Lung microvascular endothelial cell (primary cell): ENCODE measurements around the gene PPP1R12A. TPM values are rescaled to one million over a fixed set of nuclear protein-coding genes. Genes with fewer than 3 reads are reported as not detected.
A peak's percentile ranks its signal among the peaks of the same experiment; 100 is the strongest.

Source experiments
- DNase-seq, 2 donors: peaks; one replicate each; pipeline versions ENCODE4 v3.0.0 to v3.0.0-alpha.2; 2010; ENCODE audit warnings: low read depth in 2 of 2
- total RNA-seq: library from RNA; depleted of rRNA; stranded (reverse); fragments of >200 nt; gene quantifications from 2 replicates; pipeline ENCODE4 v1.2.1, GENCODE V29; 2014

The PPP1R12A gene
- total RNA-seq, 1 donor from 2014 or later: 66.9 TPM

GRCh38 chr12:79842630-79843029 lies 92.3 kb downstream of the PPP1R12A start:
- no peak for DNase-seq

- no peak for DNase-seq
Measured at GRCh38 chr12:79841878-79842265, 93.0 kb downstream of the PPP1R12A start.

- peak; percentile 46 to 85 for DNase-seq
Measured at GRCh38 chr12:79841248-79841877, 93.5 kb downstream of the PPP1R12A start.

GRCh38 chr12:79838359-79838758 lies 96.5 kb downstream of the PPP1R12A start:
- DNase-seq: no peak

GRCh38 chr12:79837575-79837974 lies 97.3 kb downstream of the PPP1R12A start:
- DNase-seq: no peak

- DNase-seq: no peak
Measured at GRCh38 chr12:79835377-79835843, 99.5 kb downstream of the PPP1R12A start.

GRCh38 chr12:79834712-79835376 lies 100.1 kb downstream of the PPP1R12A start:
- no peak for DNase-seq

- no peak for DNase-seq
Measured at GRCh38 chr12:79830440-79830839, 104.5 kb downstream of the PPP1R12A start.

GRCh38 chr12:79828924-79829323 lies 106.0 kb downstream of the PPP1R12A start:
- DNase-seq: no peak

GRCh38 chr12:79827484-79827883 lies 107.4 kb downstream of the PPP1R12A start:
- DNase-seq: no peak

- no peak for DNase-seq
Measured at GRCh38 chr12:79826267-79827128, 108.4 kb downstream of the PPP1R12A start.

GRCh38 chr12:79822475-79822874 lies 112.4 kb downstream of the PPP1R12A start:
- DNase-seq: no peak

GRCh38 chr12:79818856-79819255 lies 116.0 kb downstream of the PPP1R12A start:
- DNase-seq: peak; percentile 24 to 58

GRCh38 chr12:79784366-79785065 lies 150.4 kb downstream of the PPP1R12A start:
- peak in 1 of 2 donors; percentile 59 for DNase-seq

- DNase-seq: peak; percentile 33 to 56
Measured at GRCh38 chr12:79782172-79782900, 152.6 kb downstream of the PPP1R12A start.

GRCh38 chr12:79778802-79779448 lies 156.0 kb downstream of the PPP1R12A start:
- no peak for DNase-seq

- peak; percentile 36 to 40 for DNase-seq
Measured at GRCh38 chr12:79776111-79776510, 158.8 kb downstream of the PPP1R12A start.

GRCh38 chr12:79775355-79776027 lies 159.4 kb downstream of the PPP1R12A start:
- no peak for DNase-seq

- no peak for DNase-seq
Measured at GRCh38 chr12:79773896-79774295, 161.0 kb downstream of the PPP1R12A start.
